HG03175 (cell line): ENCODE measurements around the gene ACTR3C.
"Not testable (repeated sequence)": the region's sequence is repeated elsewhere in the genome, so short reads cannot be mapped to it uniquely, and the experiment has no call there.

Experiments used
- ATAC-seq: cut with Tn5 transposase; IDR thresholded peaks from one replicate; pipeline ENCODE4 v1.9.1; 2021; ENCODE audit warnings: mild to moderate bottlenecking, moderate library complexity; ENCODE audit not compliant: unreplicated experiment

ACTR3C gene

DNA sequence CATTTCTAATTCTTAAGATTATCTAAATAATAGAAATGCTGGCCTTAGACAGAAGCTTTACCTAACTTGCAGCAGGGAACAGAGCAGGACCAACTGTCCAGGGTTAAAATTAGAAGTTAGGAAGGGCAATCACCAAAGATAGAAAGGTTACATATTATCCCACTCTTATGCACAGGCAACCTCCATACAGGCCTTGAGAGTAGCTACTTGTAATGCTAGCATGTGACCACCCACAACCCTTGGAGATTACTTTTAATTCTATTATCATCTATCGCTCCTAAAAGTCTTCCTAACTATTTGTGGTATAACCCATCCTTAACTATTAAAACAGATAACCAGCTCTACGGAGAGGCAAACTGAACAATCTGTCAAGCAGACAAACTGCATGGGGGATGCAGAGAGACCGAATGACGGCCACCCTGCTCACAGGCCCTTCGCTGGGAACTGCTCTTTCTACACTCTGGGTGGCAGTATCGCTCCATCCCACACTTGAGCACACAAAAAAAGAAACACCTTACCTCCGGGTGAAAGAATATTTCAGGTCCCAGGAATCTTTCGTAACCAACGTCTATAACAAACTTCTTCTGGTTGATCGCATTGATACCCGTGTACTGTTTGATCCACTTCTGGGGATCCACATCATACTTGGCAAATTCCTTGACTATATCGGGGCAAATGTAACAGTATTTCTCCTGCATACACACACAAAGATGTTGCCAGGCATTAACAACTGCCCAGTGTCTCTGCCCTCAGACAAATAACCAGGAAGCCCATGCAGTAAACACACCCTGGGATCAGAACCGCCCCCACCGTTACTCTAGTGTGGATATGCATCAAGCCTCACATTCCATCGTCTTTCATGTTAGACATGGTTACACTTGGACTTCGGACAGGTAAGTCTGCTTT, 37.2 kb downstream of the ACTR3C start:
- peak; percentile 66 for ATAC-seq

DNA sequence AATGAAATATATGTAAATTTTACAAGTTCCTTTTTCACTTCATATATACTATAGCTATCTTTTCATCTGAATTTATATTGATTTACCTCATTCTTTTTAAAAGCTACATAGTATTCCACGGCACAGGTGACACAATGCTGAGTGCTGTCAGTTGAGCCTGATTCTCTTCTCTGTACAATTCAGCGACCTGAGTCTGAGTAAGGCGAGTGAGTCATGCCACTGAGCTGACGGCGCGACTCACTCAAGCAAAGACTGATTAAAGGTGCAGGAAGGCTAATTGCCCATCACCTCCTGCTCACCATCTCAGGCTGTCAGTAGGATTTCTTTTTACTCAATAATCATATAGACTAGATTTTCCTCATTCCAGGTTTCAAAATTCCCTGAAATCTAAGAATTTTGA, 39.7 kb downstream of the ACTR3C start:
- ATAC-seq: not testable (repeated sequence)

DNA sequence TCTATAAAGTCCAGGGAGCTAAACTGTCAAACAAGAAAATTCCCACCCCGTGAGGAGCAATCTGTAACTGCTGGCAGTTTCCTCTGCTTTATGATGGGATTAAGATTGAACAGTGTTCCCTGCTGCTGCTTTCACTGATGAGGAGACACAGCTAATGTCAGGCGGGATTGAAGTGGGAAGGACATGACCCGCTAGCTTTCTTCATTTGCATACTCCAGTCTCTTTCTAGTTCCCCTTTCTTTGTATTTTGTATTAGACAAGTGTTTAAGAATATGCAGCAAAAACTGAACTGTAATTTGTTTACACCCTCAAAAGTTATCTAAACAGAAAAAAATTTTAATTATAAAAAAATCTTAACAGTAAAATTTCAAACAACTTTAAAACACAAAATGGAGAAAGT, 40.2 kb downstream of the ACTR3C start:
- ATAC-seq: not testable (repeated sequence)

DNA sequence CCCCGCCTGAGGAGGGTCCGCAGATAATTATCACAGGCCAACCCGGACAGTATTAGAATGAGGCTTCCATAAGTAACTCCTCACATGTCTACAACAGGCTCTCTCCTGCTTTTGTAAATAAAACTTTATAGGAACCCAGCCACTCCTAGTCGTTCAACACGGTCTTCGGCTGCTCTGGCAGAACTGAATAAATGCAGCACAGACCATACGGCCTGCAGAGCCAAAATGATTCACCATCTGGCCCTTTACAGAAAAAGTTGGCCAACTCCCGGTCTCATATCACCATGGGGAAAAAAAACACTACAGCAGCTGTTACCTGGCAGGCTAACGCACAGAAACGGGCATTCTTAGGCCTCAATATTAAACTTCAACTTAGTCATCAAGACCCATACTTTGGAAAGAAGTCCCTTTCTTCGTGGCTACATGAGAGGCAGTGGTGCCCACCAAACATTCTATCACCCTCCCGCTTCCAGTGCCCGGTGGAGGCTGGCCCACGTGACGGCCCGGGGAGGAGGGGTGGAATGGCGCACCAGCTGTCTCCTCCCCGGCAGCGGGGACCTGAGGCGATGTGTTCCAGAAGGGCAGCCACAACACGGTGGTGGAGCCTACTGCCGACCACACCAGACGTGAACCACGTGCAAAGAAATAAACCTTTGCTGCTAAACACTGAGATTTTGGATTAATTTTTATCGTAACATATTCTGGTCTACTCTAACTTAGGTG, 41.5 kb downstream of the ACTR3C start:
- not testable (repeated sequence) for ATAC-seq

DNA sequence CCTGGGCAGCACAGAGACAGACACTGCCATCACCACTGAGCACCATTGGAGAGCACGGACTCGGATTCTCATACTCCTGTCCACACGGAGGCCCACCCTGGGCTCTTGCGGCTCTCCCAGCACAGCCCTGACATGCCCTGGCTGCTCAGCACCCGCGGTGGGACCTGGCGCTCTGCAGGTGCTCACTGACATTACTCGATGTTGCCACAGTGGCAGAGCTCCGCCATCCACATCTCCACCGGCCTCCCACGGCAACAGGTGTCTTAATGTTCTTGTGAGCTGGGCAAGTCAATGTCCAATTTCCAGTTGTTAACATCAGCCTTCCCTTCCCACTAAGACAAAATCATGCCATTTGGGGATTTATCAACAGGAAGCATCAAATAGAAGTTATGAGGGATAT, 45.0 kb downstream of the ACTR3C start:
- not testable (repeated sequence) for ATAC-seq

DNA sequence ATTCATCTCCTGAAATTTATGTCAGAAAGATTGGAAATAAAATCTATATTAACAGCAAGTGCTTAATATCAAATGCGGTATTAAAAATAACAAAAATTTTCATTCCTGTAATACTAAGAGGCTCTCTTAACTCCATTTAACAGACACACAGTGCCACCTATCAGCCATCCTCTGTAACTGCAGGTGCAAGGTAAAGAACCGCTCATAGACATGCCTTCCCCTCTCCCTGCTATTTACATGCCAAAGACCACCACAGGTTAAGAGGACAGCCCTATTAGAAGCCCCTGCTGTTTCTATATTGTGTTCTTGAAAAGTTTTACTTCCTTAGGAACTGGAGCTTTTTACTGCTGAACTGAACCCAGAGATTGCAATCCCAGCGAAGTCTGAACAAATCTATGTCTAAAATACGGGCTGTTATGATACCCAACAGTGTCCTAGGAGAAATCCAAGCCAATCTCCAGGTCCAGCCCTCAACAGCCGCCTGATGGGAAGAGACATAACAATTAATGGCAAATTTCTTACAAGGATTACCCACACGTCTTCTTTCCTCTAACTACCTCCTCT, 47.1 kb downstream of the ACTR3C start:
- ATAC-seq: peak; percentile 55

DNA sequence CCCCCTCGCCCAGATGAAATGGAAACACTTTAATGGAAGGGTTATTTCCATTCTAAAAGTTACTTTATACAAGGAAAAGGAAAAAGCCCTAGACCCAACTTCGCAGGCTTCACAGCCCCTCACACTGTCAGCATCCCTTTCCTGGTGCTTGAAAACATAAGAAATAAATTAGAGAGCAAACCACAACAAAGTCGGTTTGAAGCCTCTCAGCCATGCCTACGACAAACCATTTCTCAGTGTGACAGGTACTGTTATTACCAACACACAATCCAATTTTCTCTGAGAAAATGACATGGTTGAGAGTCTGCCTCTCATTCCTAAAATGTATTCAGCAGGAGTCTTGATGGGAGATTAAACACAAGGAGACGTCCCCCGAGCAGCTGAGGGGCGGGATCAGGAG, 51.4 kb downstream of the ACTR3C start:
- ATAC-seq: not testable (repeated sequence)

DNA sequence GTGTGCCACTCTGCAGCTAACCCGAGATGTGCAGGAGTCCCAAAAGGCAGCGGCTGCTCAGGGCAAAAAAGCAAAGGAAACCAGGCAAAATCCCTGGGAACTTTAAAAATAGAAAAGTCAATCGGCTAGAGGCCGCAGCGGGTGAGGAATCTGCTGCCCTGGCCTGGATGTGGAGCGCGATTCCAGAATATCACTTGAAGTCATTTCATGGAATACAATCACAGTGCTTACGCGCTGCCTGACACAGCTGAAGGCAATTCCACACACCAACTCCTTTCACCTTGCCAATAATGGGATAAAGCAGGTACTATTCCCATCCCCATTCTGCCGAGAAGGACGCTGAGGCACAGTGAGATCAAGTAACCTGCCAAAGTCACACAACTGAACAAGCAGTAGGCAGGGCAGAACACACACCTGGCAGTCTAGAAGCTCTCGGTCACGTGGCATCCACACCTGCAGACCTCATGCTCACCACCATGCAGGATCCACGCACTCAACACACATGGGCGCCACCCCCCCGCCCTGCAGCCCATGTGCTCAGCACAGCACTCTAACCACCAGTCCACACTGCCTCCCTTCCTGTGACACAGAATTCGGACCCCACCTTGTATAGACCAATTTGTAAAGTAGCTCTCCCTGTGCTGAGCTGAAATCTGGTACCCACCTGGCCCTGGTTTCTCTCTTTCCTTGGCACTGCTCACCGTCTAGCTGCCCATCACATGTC, 53.1 kb downstream of the ACTR3C start:
- ATAC-seq: not testable (repeated sequence)

DNA sequence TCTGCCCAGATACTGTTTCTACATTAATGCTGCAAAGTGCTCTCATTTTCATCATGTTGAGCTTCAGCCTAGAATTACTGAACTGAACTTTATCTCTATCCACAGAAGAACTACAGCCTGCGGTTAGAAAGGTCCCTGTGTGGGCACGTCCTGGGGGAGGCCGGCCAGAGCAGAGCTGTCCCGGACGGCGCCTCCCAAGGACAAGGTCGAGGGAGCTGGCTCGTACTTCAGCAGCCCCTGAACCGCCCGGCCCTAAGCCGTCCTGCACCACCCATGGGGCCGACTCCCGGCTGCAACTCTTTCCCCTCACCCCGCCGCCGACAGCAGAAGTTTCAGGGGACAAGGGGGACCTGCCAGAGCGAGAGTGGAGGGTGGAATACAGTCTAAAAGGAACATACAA, 54.5 kb downstream of the ACTR3C start:
- not testable (repeated sequence) for ATAC-seq

DNA sequence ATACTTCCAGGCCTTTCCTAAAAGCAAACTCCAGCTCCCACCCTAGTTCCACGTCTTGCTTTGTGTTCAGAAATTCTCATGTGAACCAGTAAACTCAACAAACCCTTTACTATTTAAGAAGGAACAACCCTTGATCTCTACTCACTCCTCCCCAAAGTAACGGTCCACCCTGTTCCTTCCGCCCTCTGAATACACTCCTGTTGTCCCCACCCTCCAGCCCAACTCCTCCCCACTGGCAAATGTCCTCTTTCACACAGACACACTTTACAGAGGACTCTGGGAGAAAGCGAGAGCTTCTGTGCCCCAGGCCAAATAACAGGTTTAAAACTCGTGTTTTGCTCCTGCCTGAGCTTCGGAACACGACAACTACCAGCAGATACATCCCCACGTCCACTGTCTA, 55.1 kb downstream of the ACTR3C start:
- ATAC-seq: not testable (repeated sequence)

DNA sequence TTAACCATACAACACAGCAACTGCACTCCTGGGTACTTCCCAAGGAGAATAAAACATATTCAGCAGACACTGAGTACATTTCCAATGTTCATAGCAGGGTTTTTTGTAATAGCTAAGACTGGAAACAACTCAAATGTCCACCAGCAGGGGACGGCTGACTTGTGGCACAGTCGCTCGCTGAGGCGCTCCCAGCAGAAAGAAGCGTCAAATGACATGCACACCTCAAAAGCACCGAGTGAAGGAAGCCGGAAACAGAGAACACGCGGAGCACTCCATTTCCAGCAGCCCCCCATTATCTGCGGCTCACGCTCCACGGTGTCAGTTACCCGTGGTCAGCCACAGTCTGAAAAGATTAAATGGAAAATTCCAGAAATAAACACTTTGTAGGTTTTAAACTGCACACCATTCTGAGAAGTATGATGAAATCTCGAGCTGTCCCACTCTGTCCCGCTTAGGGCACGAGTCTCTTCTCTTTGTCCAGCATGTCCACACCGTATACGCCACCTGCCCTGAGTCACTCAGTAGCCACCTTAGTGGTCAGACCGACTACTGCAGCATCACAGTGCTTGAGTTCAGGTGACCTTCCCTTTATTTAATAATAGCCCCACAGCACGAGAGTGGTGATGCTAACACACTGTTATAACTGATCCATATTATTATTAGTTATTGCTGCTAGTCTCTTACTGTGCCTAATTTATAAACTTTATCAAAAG, 56.2 kb downstream of the ACTR3C start:
- not testable (repeated sequence) for ATAC-seq

DNA sequence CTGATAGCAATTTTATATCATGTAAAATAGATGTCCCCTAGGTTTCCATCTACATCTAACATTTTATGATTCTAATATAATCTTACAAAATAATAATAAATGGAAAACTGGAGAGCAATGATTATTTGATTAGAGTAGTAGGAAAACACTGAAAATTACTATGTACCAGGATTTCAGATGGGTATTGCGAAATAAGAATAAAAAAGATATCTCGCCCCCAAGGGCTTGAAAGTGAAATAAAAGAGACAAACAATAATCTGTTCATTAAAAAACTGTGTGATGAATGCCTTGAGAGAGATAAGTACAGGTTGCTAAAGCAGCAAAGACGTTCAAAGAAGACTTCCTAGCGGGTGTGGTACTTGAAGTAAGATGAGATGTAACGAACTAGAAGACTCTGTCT, 60.7 kb downstream of the ACTR3C start:
- not testable (repeated sequence) for ATAC-seq

DNA sequence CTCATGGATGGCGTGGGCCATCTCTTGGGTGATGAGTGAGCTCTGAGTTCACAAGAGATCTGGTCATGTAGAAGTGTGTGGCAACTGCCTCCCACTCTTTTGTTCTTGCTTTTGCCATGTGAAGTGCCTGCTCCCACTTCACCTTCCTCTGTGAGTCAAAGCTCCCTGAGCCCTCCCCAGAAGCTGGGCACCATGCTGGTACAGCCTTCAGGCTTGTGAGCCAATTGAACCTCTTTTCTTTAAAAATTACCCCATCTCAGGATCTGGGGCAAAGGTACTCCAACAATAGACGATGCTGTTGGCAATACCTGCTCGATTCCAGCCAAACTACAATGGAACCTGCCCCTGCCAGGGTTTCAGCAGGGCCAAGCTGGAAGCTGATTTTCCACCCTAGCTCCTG, 75.6 kb downstream of the ACTR3C start:
- not testable (repeated sequence) for ATAC-seq

DNA sequence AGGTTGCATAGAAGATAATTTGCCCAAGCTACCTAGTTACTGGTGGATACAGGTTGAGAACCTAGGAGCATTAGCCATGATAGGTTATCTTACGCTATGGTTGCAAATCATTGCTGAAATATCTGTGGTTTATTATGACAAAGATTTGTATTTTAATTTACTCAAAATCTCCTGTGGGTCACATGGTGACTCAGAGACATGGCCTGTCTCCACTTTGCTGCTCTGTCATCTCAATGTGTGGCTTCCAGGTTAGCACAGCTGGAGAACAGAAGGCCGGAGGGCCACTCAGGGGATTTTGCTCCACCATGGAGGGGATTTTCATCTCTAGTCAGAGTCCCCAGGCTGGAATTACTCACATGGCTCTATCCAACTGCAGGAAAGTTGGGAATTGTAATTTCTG, 78.1 kb downstream of the ACTR3C start:
- not testable (repeated sequence) for ATAC-seq

DNA sequence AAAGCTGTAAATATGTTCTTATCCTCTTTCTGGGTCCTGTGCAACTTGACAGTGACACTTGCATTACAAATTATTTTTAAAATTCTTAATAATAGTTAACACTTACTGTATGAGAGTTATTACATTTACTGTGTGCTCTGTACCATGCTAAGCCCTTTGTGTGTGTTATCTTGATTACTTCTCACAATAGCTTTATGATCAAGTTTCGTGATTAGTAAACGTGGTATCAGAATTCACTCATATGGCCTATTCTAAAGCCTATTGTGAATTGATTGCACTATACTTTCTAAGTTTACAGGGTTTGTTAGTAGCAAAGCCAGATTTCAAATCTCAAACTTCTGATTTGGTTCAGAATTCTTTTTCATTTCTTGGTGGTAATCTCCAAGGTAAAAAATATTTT, 80.4 kb downstream of the ACTR3C start:
- ATAC-seq: not testable (repeated sequence)

DNA sequence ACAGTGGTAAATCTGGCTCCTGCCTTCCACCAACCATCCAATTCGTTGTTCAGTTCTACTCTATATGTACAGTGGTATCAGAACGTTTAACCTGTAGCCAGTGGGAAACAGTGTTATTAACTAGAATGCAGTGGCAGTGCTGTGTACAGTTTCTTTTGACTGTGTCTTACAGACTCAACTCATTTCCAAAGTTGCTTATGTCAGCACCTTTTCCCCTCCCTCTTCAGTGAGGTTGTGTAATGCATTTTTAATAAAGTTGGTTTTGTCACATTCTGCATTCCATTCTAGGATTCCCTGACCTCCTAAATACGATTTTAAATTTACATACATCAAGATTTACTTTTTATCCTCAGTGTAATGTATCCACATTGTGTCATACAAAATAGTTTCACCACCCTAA, 97.9 kb downstream of the ACTR3C start:
- not testable (repeated sequence) for ATAC-seq

DNA sequence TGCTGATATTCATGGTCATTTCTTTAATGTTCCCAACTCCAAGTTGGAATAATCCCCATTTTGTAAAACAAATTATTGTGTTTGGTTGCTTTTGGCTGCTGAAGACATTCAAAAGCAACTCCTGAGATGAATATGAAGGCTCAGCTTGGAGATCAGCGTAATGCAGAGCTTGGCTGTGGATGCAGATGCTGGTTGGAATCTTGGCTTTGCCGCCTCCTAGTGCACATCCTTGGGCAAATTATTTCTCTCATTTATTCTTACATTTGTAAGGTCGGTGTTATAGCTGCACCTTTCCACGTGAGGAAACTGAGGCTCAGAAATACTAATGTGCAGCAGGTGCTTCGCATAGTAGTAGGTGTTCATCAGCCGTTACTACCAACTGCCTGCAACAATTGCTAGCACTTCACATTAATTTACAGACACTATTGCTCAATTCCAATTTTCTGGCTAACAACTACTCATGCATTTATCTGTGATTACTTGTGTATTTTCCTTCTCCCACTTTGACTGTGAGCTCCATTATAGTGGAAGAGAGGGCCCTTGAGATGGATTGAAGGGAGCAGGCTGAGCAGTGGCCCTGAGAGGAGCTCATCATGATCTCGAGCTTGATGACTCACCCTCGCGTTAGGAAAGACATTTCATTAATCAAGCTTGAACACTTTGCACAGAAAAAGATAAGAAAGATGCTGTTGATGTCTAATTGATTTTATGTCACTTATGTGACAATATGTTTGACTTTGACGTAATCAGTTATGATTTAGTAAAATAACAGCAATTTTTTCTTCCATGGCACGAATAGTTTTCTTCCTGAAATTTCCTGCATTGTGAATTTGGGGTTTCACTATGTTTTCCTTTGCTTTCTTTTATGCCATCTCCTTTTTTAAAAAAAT, 101.0 kb downstream of the ACTR3C start:
- ATAC-seq: not testable (repeated sequence)

DNA sequence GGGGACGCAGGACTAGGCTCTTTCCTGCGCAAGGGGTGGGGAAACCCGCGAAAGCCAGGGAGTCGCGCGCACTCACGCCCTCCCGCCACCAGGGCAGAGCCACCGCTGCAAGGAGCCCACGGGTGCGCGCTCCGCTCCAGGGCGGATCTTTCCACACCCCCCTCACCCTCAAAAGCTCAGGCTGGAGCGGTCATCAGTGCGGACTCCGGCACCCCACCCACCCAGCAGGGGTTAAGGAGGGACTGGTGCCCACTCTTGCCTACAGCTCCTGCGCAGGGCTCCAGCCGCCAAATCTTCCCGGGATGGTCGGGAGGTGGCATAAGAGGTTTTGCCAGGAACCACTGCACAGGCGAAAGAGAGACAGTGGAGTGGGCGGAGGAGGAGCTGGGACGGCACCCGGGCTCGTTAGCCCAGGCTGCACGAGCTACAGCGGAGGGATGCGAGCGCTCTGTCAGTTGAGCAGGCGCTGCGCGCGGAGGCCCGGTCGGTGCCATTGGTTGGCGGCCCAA, 102.6 kb downstream of the ACTR3C start:
- ATAC-seq: not testable (repeated sequence)
